Measurements from ENCODE around the gene GTF3A. TPM values are rescaled to one million over a fixed set of nuclear protein-coding genes. Genes with fewer than 3 reads are reported as not detected.

GTF3A gene
- total RNA-seq, 1 experiment from 2014 or later: 88.7 TPM

GRCh38 chr13:27483421-27483820, 59.0 kb downstream of the GTF3A start:
- Mint-ChIP-seq H3K27me3 (ENCODE audit: low read depth) (peaks cover 4% of the 10 kb centered on the region; the same call in 1 of the 2 replicates), H3K4me1 (peaks cover 6% of the 10 kb centered on the region), H3K9me3 (no peaks in the 10 kb centered on the region), H3K27ac (no peak overlapping the region), H3K4me3 (no peak overlapping the region), H3K36me3 (no peaks in the 10 kb centered on the region)
- CTCF ChIA-PET: interaction anchor here (1.5 kb wide), 1 partner anchor 121 kb away, joined by 5 read pairs; no protein-coding TSS in a partner anchor
- POLR2A ChIA-PET: interaction anchor here (0.9 kb wide), 1 partner anchor 23 kb away, joined by 3 read pairs; no protein-coding TSS in a partner anchor
- TF ChIP-seq ZNF263 (CRISPR knock-in tag; IDR thresholded peaks at IDR 0.05; ENCODE audit: low read depth): no peak
- TF ChIP-seq, protein P1, sequence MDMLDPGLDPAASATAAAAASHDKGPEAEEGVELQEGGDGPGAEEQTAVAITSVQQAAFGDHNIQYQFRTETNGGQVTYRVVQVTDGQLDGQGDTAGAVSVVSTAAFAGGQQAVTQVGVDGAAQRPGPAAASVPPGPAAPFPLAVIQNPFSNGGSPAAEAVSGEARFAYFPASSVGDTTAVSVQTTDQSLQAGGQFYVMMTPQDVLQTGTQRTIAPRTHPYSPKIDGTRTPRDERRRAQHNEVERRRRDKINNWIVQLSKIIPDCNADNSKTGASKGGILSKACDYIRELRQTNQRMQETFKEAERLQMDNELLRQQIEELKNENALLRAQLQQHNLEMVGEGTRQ (CRISPR knock-in tag; IDR thresholded peaks at IDR 0.05): no peak
- no peak for TF ChIP-seq SP1 (CRISPR knock-in tag; conservative IDR thresholded peaks at IDR 0.05)
- TF ChIP-seq, protein P2, sequence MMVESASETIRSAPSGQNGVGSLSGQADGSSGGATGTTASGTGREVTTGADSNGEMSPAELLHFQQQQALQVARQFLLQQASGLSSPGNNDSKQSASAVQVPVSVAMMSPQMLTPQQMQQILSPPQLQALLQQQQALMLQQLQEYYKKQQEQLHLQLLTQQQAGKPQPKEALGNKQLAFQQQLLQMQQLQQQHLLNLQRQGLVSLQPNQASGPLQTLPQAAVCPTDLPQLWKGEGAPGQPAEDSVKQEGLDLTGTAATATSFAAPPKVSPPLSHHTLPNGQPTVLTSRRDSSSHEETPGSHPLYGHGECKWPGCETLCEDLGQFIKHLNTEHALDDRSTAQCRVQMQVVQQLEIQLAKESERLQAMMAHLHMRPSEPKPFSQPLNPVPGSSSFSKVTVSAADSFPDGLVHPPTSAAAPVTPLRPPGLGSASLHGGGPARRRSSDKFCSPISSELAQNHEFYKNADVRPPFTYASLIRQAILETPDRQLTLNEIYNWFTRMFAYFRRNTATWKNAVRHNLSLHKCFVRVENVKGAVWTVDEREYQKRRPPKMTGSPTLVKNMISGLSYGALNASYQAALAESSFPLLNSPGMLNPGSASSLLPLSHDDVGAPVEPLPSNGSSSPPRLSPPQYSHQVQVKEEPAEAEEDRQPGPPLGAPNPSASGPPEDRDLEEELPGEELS (CRISPR knock-in tag; IDR thresholded peaks at IDR 0.05): no peak
- no peak for TF ChIP-seq ESRRA (CRISPR knock-in tag; IDR thresholded peaks at IDR 0.05; ENCODE audit: borderline replicate concordance)
- TF ChIP-seq ZNF317 (CRISPR knock-in tag; IDR thresholded peaks at IDR 0.05; ENCODE audit: borderline replicate concordance, low read depth): no peak
- no peak for TF ChIP-seq AFF4 (CRISPR knock-in tag; IDR thresholded peaks at IDR 0.05; ENCODE audit: borderline replicate concordance)
- no peak for DNase-seq (ENCODE audit: low spot score)
- ATAC-seq: no peak

Other genes starting within 250 kb of the GTF3A start
- 1,082 to 1,187 TPM (median 1,146 TPM) in 3 replicates for gene RPL21, start 173.1 kb upstream of the GTF3A start, total RNA-seq (2021)
- 2.5 to 3.8 TPM (median 3.5 TPM) in 3 replicates for gene RASL11A, start 153.8 kb upstream of the GTF3A start, total RNA-seq (2021)
- 42.0 to 50.0 TPM (median 45.1 TPM) in 3 replicates for gene MTIF3, start 25.9 kb downstream of the GTF3A start, total RNA-seq (2021)
- gene LNX2, start 195.9 kb downstream of the GTF3A start, total RNA-seq (2021): 9.6 to 10.1 TPM (median 9.8 TPM) in 3 replicates
- gene POLR1D, start 197.3 kb downstream of the GTF3A start, total RNA-seq (2021): 185 to 198 TPM (median 191 TPM) in 3 replicates

Data from WTC11 (cell line).